Mesenchymal stem cell (in vitro differentiated cells and primary cell): ENCODE data around the gene PEF1.

Source experiments
- DNase-seq: peaks from one replicate; pipeline ENCODE4 v3.0.0-alpha.2; 2013
- H2AFZ ChIP-seq: one replicate; pipeline ENCODE4 v1.6.1; 2013; ENCODE audit warnings: low read depth, mild to moderate bottlenecking, control low read depth, inconsistent platforms, low read length, moderate library complexity
- H2AK5ac ChIP-seq: 2 replicates; pipeline ENCODE4 v1.6.1; 2013; ENCODE audit warnings: low read length, moderate library complexity, mild to moderate bottlenecking, inconsistent platforms; ENCODE audit not compliant: severe bottlenecking
- H2BK120ac ChIP-seq: one replicate; pipeline ENCODE4 v1.6.1; 2013; ENCODE audit warnings: low read depth, mild to moderate bottlenecking, inconsistent platforms, low read length, moderate library complexity
- H2BK12ac ChIP-seq, 2 experiments: one replicate each; pipeline ENCODE4 v1.6.1; 2013; ENCODE audit warnings: inconsistent platforms in 2 of 2, low read length in 2 of 2, mild to moderate bottlenecking in 2 of 2, moderate library complexity in 2 of 2, control low read depth in 1 of 2
- H2BK15ac ChIP-seq: one replicate; pipeline ENCODE4 v1.6.1; 2013; ENCODE audit warnings: mild to moderate bottlenecking, low read depth, inconsistent platforms; ENCODE audit not compliant: poor library complexity, severe bottlenecking
- H2BK5ac ChIP-seq: 2 replicates; pipeline ENCODE4 v1.6.1; 2013; ENCODE audit warnings: low read depth, mild to moderate bottlenecking, low read length, control low read depth, inconsistent platforms; ENCODE audit not compliant: poor library complexity, severe bottlenecking
- H3K14ac ChIP-seq, 2 experiments: one replicate each; pipeline ENCODE4 v1.6.1; 2013; ENCODE audit warnings: inconsistent platforms in 2 of 2, low read length in 2 of 2, control low read depth in 1 of 2, mild to moderate bottlenecking in 1 of 2, moderate library complexity in 1 of 2
- H3K18ac ChIP-seq, 2 experiments: one replicate each; pipeline ENCODE4 v1.6.1; 2013; ENCODE audit warnings: inconsistent platforms in 2 of 2, low read length in 2 of 2, control low read depth in 1 of 2, low read depth in 1 of 2, mild to moderate bottlenecking in 1 of 2
- H3K23ac ChIP-seq, 2 experiments: one replicate each; pipeline ENCODE4 v1.6.1; 2013; ENCODE audit warnings: inconsistent platforms in 2 of 2, low read length in 2 of 2, mild to moderate bottlenecking in 2 of 2, moderate library complexity in 2 of 2, control low read depth in 1 of 2
- H3K27ac ChIP-seq: 2 replicates; pipeline ENCODE4 v1.5.1; 2013; ENCODE audit warnings: mild to moderate bottlenecking, moderate library complexity, low read length, control low read depth, inconsistent platforms; ENCODE audit not compliant: poor library complexity, severe bottlenecking
- H3K27me3 ChIP-seq, 2 experiments: 2 replicates each; pipeline versions ENCODE4 v1.6.1 to v1.7.0; 2013; ENCODE audit warnings: low read length in 2 of 2, mild to moderate bottlenecking in 2 of 2, moderate library complexity in 2 of 2, control low read depth in 1 of 2, inconsistent platforms in 1 of 2; ENCODE audit not compliant: control insufficient read depth in 1 of 2, insufficient read depth in 1 of 2
- H3K36me3 ChIP-seq, 2 experiments: 2 replicates each; pipeline versions ENCODE4 v1.6.1 to v1.7.0; 2013; ENCODE audit warnings: low read length in 2 of 2, control low read depth in 1 of 2, inconsistent platforms in 1 of 2, low read depth in 1 of 2, mild to moderate bottlenecking in 1 of 2; ENCODE audit not compliant: insufficient read depth in 2 of 2, control insufficient read depth in 1 of 2
- H3K4ac ChIP-seq, 2 experiments: one replicate each; pipeline ENCODE4 v1.6.1; 2013; ENCODE audit warnings: inconsistent platforms in 2 of 2, low read length in 2 of 2, mild to moderate bottlenecking in 2 of 2, moderate library complexity in 2 of 2, control low read depth in 1 of 2, low read depth in 1 of 2
- H3K4me1 ChIP-seq: 2 replicates; pipeline ENCODE4 v1.6.1; 2013; ENCODE audit warnings: low read depth, low read length, control low read depth; ENCODE audit not compliant: control insufficient read depth, insufficient read depth
- H3K4me2 ChIP-seq: 2 replicates; pipeline ENCODE4 v1.6.1; 2013; ENCODE audit warnings: low read length, mild to moderate bottlenecking, inconsistent platforms; ENCODE audit not compliant: poor library complexity, severe bottlenecking
- H3K4me3 ChIP-seq, 2 experiments: 2 replicates each; pipeline versions ENCODE4 v1.5.1 to v1.7.0; 2013; ENCODE audit warnings: low read length in 2 of 2, mild to moderate bottlenecking in 2 of 2, control low read depth in 1 of 2, low read depth in 1 of 2; ENCODE audit not compliant: insufficient read depth in 1 of 2
- H3K79me1 ChIP-seq: replicated peaks from 2 replicates; pipeline ENCODE4 v1.6.1; 2013; ENCODE audit warnings: mild to moderate bottlenecking, control low read depth, low read length, inconsistent platforms; ENCODE audit not compliant: poor library complexity, severe bottlenecking
- H3K9ac ChIP-seq: 2 replicates; pipeline ENCODE4 v1.7.0; 2013; ENCODE audit warnings: mild to moderate bottlenecking, low read length, moderate library complexity
- H3K9me3 ChIP-seq: 2 replicates; pipeline ENCODE4 v1.7.0; 2013; ENCODE audit warnings: mild to moderate bottlenecking, low read length; ENCODE audit not compliant: control insufficient read depth
- H4K8ac ChIP-seq: one replicate; pipeline ENCODE4 v1.6.1; 2013; ENCODE audit warnings: inconsistent platforms, mild to moderate bottlenecking, low read length, moderate library complexity
- H4K91ac ChIP-seq: one replicate; pipeline ENCODE4 v1.6.1; 2013; ENCODE audit warnings: mild to moderate bottlenecking, low read length, inconsistent platforms
- WGBS: methylation state at CpG from one replicate; pipeline ENCODE4 v1.1.7; 2013; ENCODE audit warnings: mixed read lengths; 5-methylcytosine and 5-hydroxymethylcytosine counted together

Gene PEF1

GRCh38 chr1:31673433-31673832, 28.8 kb upstream of the PEF1 start:
- Histone ChIP-seq H3K4me3 (no peak overlapping the region), H3K23ac (no peak overlapping the region), H2BK12ac (no peak overlapping the region), H3K4me1 (peaks cover 17% of the 10 kb centered on the region), H3K9me3 (no peaks in the 10 kb centered on the region), H3K36me3 (peaks cover 24 to 70% of the 10 kb centered on the region in 2 experiments), H4K8ac (no peak overlapping the region), H2BK120ac (no peak overlapping the region), H3K18ac (no peak overlapping the region), H3K79me1 (no peaks in the 10 kb centered on the region), H4K91ac (no peak overlapping the region), H2AFZ (no peak overlapping the region), H2AK5ac (no peak overlapping the region), H3K4ac (no peak overlapping the region), H3K27ac (no peak overlapping the region), H3K9ac (no peak overlapping the region), H3K27me3 (no peaks in the 10 kb centered on the region), H2BK5ac (no peak overlapping the region), H3K14ac (no peak overlapping the region), H2BK15ac (no peak overlapping the region), H3K4me2 (no peak overlapping the region)
- 94% methylated on average over 7 of the region's 9 CpGs for WGBS
- DNase-seq = no peak

DNA sequence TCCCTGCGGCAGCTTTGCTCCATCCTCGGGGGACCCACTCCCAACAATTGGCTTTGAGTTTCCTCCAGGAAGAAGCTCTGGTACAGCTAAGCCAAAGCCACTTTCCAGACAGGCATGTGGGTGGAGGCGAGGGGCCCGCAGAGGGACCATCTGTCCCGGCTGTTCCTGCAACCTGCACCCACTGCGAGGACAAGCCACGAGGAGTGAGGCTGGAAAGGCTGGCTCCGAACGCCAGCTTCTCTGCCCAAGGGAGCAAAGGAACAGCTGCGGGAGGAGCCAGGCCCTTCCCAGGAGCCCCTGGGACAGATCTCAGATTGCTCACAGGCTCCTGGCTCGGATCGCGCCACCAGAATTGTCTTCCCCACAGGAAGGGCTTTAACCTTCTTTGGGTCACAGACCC, 28.3 kb upstream of the PEF1 start:
- H2BK120ac ChIP-seq = no peak overlapping the region
- H3K23ac ChIP-seq = no peak overlapping the region
- H3K36me3 ChIP-seq = peaks cover 23 to 65% of the 10 kb centered on the region in 2 experiments
- H2BK15ac ChIP-seq = no peak overlapping the region
- H3K4ac ChIP-seq = no peak overlapping the region
- 85% methylated on average over 13 of the region's 13 CpGs for WGBS
- no peaks in the 10 kb centered on the region for H3K27me3 ChIP-seq
- no peak overlapping the region for H2AK5ac ChIP-seq
- no peaks in the 10 kb centered on the region for H3K9me3 ChIP-seq
- no peak overlapping the region for H2BK5ac ChIP-seq
- no peak overlapping the region for H2BK12ac ChIP-seq
- H4K91ac ChIP-seq = no peak overlapping the region
- no peak overlapping the region for H3K14ac ChIP-seq
- H2AFZ ChIP-seq = no peak overlapping the region
- H4K8ac ChIP-seq = no peak overlapping the region
- DNase-seq = no peak
- H3K27ac ChIP-seq = no peak overlapping the region
- no peak overlapping the region for H3K18ac ChIP-seq
- peaks cover 17% of the 10 kb centered on the region for H3K4me1 ChIP-seq
- no peak overlapping the region for H3K9ac ChIP-seq
- H3K79me1 ChIP-seq = no peaks in the 10 kb centered on the region
- H3K4me2 ChIP-seq = no peak overlapping the region
- H3K4me3 ChIP-seq = no peak overlapping the region

GRCh38 chr1:31671561-31672201, 27.0 kb upstream of the PEF1 start:
- H3K23ac ChIP-seq = no peak overlapping the region
- no peak overlapping the region for H2AK5ac ChIP-seq
- no peak overlapping the region for H2BK120ac ChIP-seq
- H3K36me3 ChIP-seq = peaks cover 21 to 69% of the 10 kb centered on the region in 2 experiments
- no peak overlapping the region for H2BK5ac ChIP-seq
- 90% methylated on average over 8 of the region's 8 CpGs for WGBS
- no peak overlapping the region for H3K4ac ChIP-seq
- H4K91ac ChIP-seq = no peak overlapping the region
- no peak overlapping the region for H2BK12ac ChIP-seq
- no peak overlapping the region for H3K14ac ChIP-seq
- H4K8ac ChIP-seq = no peak overlapping the region
- H2AFZ ChIP-seq = no peak overlapping the region
- H3K79me1 ChIP-seq = no peaks in the 10 kb centered on the region
- no peak overlapping the region for H3K27ac ChIP-seq
- no peak overlapping the region for H3K9ac ChIP-seq
- H2BK15ac ChIP-seq = no peak overlapping the region
- no peaks in the 10 kb centered on the region for H3K9me3 ChIP-seq
- H3K18ac ChIP-seq = no peak overlapping the region
- no peak for DNase-seq
- H3K4me1 ChIP-seq = peaks cover 24% of the 10 kb centered on the region
- H3K27me3 ChIP-seq = no peaks in the 10 kb centered on the region
- no peak overlapping the region for H3K4me3 ChIP-seq
- no peak overlapping the region for H3K4me2 ChIP-seq

DNA sequence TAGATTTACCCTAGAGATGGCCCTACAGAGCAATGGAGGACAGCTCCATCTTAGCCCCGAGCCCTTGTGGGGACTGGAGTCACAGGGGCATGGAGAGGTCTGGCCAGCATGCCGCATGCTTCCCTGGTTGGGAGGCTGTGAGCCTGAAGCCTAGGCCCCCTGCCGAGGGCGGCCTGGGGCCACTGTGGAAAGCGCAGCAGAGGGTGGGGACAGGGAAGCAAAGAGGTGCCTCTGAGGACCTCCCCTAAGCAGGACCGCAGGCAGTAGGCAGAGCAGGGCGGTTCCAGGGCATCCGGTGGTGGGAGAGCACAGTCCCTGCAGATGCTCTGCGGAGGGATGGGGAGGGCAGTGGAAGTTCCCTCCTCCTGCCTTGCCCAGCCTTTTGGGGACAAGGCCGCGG, 26.5 kb upstream of the PEF1 start:
- Histone ChIP-seq H2BK5ac (no peak overlapping the region), H2BK120ac (no peak overlapping the region), H2BK15ac (no peak overlapping the region), H4K91ac (no peak overlapping the region), H3K79me1 (no peaks in the 10 kb centered on the region), H2BK12ac (no peak overlapping the region), H3K14ac (no peak overlapping the region), H3K4me1 (peaks cover 29% of the 10 kb centered on the region), H3K9me3 (no peaks in the 10 kb centered on the region), H3K23ac (no peak overlapping the region), H3K27me3 (no peaks in the 10 kb centered on the region), H2AK5ac (no peak overlapping the region), H3K4ac (no peak overlapping the region), H3K18ac (no peak overlapping the region), H3K27ac (no peak overlapping the region), H3K4me3 (no peak overlapping the region), H2AFZ (no peak overlapping the region), H3K4me2 (no peak overlapping the region), H4K8ac (no peak overlapping the region), H3K9ac (no peak overlapping the region), H3K36me3 (peaks cover 20 to 69% of the 10 kb centered on the region in 2 experiments)
- no peak for DNase-seq
- 91% methylated on average over 11 of the region's 11 CpGs for WGBS
